OCI-LY1 (cell line): ENCODE data around the gene RASGEF1B.

Experiments
- CTCF ChIP-seq: fragments of 200-600 bp; sonication (generic), shearing (Covaris generic); IDR thresholded peaks from 2 replicates; pipeline ENCODE4 v1.5.1; 2017; ENCODE audit warnings: mild to moderate bottlenecking, antibody characterized with exemption, low read length, moderate library complexity, mixed read lengths
- EZH2 ChIP-seq: fragments of 200-600 bp; sonication (generic), shearing (Covaris generic); IDR thresholded peaks from 2 replicates; pipeline ENCODE4 v1.8.0; 2017; ENCODE audit warnings: borderline replicate concordance, mixed run types, mild to moderate bottlenecking, antibody characterized with exemption, low read length, moderate library complexity, mixed read lengths

GRCh38 chr4:81516241-81516640 is 44.5 kb upstream of the RASGEF1B start:
- TF ChIP-seq CTCF (no peak), EZH2 (no peak)
